ENCODE measurements around the gene CAPN11. TPM values are rescaled to one million over a fixed set of nuclear protein-coding genes. Genes with fewer than 3 reads are reported as not detected.

CAPN11 gene
- total and polyA plus RNA-seq, 2 donors (not counting 3 experiments of a cell fraction or from before 2014, with no cell fraction given), result 1.4 to 1.7 TPM

- Histone ChIP-seq H3K4me2 (ENCODE audit: insufficient read depth, low read length) (peak overlapping the region; percentile 47), H2AFZ (ENCODE audit: low read depth, low read length) (no peak overlapping the region), H3K79me2 (ENCODE audit: control insufficient read depth, insufficient read depth, low read length) (no peaks in the 10 kb centered on the region), H3K4me1 (ENCODE audit: control insufficient read depth, extremely low read depth, insufficient read depth, low read length) (peaks cover 42% of the 10 kb centered on the region), H3K9me3 (replicated peaks; ENCODE audit: control insufficient read depth, insufficient read depth, low read length) (no peaks in the 10 kb centered on the region), H3K9ac (replicated peaks; ENCODE audit: extremely low read depth, insufficient read depth, low read length) (peak overlapping the region; percentile 36), H3K4me3 (replicated peaks in 1 of 3; ENCODE audit: insufficient read depth in 1 of 3, low read depth in 1 of 3, low read length in 3 of 3) (no peak overlapping the region), H3K27ac (ENCODE audit: insufficient read depth, low read depth, low read length) (peak overlapping the region; percentile 91), H3K27me3 (ENCODE audit: control insufficient read depth in 2 of 2, insufficient read depth in 2 of 2, low read length in 2 of 2) (no peaks in the 10 kb centered on the region), H4K20me1 (replicated peaks; ENCODE audit: control insufficient read depth, extremely low read depth, insufficient read depth, low read length) (no peaks in the 10 kb centered on the region), H3K9me1 (replicated peaks; ENCODE audit: control insufficient read depth, extremely low read depth, insufficient read depth, low read length) (no peaks in the 10 kb centered on the region), H3K36me3 (ENCODE audit: control insufficient read depth in 2 of 2, extremely low read depth in 1 of 2, insufficient read depth in 2 of 2, low read length in 2 of 2) (no peaks in the 10 kb centered on the region)
- intact Hi-C loops (cut with micrococcal nuclease), result loop anchor here (1.0 to 2.0 kb wide), 5 partner anchors 14 to 68 kb away; partner anchors contain the start of gene HSP90AB1
- ChIA-PET POLR2A (interaction anchor here (0.6 to 1.2 kb wide), 3 partner anchors 68 to 85 kb away, joined by 3 read pairs; partner anchors contain the start of gene HSP90AB1), CTCF (interaction anchor here (0.7 to 5.8 kb wide), 7 partner anchors 9 to 82 kb away, joined by 3 to 84 read pairs (median 4); partner anchors contain the start of genes SLC29A1 and SLC35B2)
- TF ChIP-seq MYC (IDR thresholded peaks at IDR 0.05; ENCODE audit: low read depth, low read length), result no peak
- dilution Hi-C loops (cut with MboI; ENCODE audit: extremely low pct_ligation_motif_present, low sequenced_read_pairs), result no loop called here
- no peak for FAIRE-seq
- BruUV-seq (replicated peaks), result no TSS peak
- no peak for DNase-seq (ENCODE audit: low read depth, low spot score)
Measured at GRCh38 chr6:44178424-44179071, 19.9 kb downstream of the CAPN11 start.

- POLR2A ChIA-PET, result interaction anchor here (0.6 to 1.2 kb wide), 3 partner anchors 68 to 85 kb away, joined by 3 read pairs; partner anchors contain the start of gene HSP90AB1
- Histone ChIP-seq H3K4me2 (ENCODE audit: insufficient read depth, low read length) (peak overlapping the region; percentile 47), H3K9ac (replicated peaks; ENCODE audit: extremely low read depth, insufficient read depth, low read length) (peak overlapping the region; percentile 36), H3K27me3 (ENCODE audit: control insufficient read depth in 2 of 2, insufficient read depth in 2 of 2, low read length in 2 of 2) (no peaks in the 10 kb centered on the region), H3K4me1 (ENCODE audit: control insufficient read depth, extremely low read depth, insufficient read depth, low read length) (peaks cover 42% of the 10 kb centered on the region), H3K27ac (ENCODE audit: insufficient read depth, low read depth, low read length) (peak overlapping the region; percentile 91), H4K20me1 (replicated peaks; ENCODE audit: control insufficient read depth, extremely low read depth, insufficient read depth, low read length) (no peaks in the 10 kb centered on the region), H3K79me2 (ENCODE audit: control insufficient read depth, insufficient read depth, low read length) (no peaks in the 10 kb centered on the region), H3K4me3 (replicated peaks in 1 of 3; ENCODE audit: insufficient read depth in 1 of 3, low read depth in 1 of 3, low read length in 3 of 3) (no peak overlapping the region), H2AFZ (ENCODE audit: low read depth, low read length) (no peak overlapping the region), H3K36me3 (ENCODE audit: control insufficient read depth in 2 of 2, extremely low read depth in 1 of 2, insufficient read depth in 2 of 2, low read length in 2 of 2) (no peaks in the 10 kb centered on the region), H3K9me1 (replicated peaks; ENCODE audit: control insufficient read depth, extremely low read depth, insufficient read depth, low read length) (no peaks in the 10 kb centered on the region), H3K9me3 (replicated peaks; ENCODE audit: control insufficient read depth, insufficient read depth, low read length) (no peaks in the 10 kb centered on the region)
- BruUV-seq (replicated peaks), result no TSS peak
- FAIRE-seq (peak; percentile 91), DNase-seq (ENCODE audit: low read depth, low spot score) (peak; percentile 62)
- intact Hi-C loops (cut with micrococcal nuclease), result loop anchor here (2.0 kb wide), 2 partner anchors 14 to 68 kb away; partner anchors contain the start of gene HSP90AB1
- dilution Hi-C loops (cut with MboI; ENCODE audit: extremely low pct_ligation_motif_present, low sequenced_read_pairs), result no loop called here
- TF ChIP-seq JUN (IDR thresholded peaks at IDR 0.05; ENCODE audit: borderline replicate concordance, insufficient read depth, insufficient read length, low read depth), result no peak
- peak; percentile 94 for TF ChIP-seq FOS (IDR thresholded peaks at IDR 0.05; ENCODE audit: borderline replicate concordance, insufficient read depth, low read length)
- no peak for TF ChIP-seq EZH2 (IDR thresholded peaks at IDR 0.05; ENCODE audit: borderline replicate concordance, low read depth, low read length, severe bottlenecking)
- peak; percentile 97 for TF ChIP-seq GATA2 (IDR thresholded peaks at IDR 0.05; ENCODE audit: insufficient read depth, insufficient read length, low read depth, low read length)
- no peak for TF ChIP-seq CTCF (IDR thresholded peaks at IDR 0.05; ENCODE audit: extremely low read depth in 1 of 2, insufficient read depth in 1 of 2, low read depth in 1 of 2, low read length in 2 of 2)
- no peak for TF ChIP-seq MAX (IDR thresholded peaks at IDR 0.05; ENCODE audit: insufficient read depth, insufficient read length)
- peak; percentile 62 for TF ChIP-seq POLR2A (IDR thresholded peaks at IDR 0.05; ENCODE audit: low read depth, low read length)
- no peak for TF ChIP-seq MYC (IDR thresholded peaks at IDR 0.05; ENCODE audit: low read depth, low read length)
- no peak for TF ChIP-seq POLR2AphosphoS5 (IDR thresholded peaks at IDR 0.05; ENCODE audit: insufficient read depth, low read depth, low read length)
- CTCF ChIA-PET, result interaction anchor here (0.7 to 5.8 kb wide), 5 partner anchors 9 to 83 kb away, joined by 3 to 84 read pairs (median 4); partner anchors contain the start of genes SLC29A1 and SLC35B2
Measured at GRCh38 chr6:44179072-44179536, 20.5 kb downstream of the CAPN11 start.

All from endothelial cell of umbilical vein (primary cell).